Esophagus squamous epithelium (tissue), 5 donors: Measurements from ENCODE around the gene THOC7. TPM values are rescaled to one million over a fixed set of nuclear protein-coding genes. Genes with fewer than 3 reads are reported as not detected.

Experiments used
- DNase-seq: peaks from one replicate; lab custom pipeline; 2025; lab: John Stamatoyannopoulos, UW
- H3K27ac ChIP-seq, 4 donors: fragments of 200-600 bp; sonication (generic); one replicate each; pipeline ENCODE4 v1.5.1; 2016 to 2019; ENCODE audit warnings: mild to moderate bottlenecking in 1 of 4
- H3K27me3 ChIP-seq, 4 donors: fragments of 200-600 bp; sonication (generic); 1 replicate in 3 of 4; 2 replicates in 1 of 4; pipeline versions ENCODE4 v1.5.1 to v1.6.0; 2017 to 2021; ENCODE audit warnings: antibody characterized with exemption in 1 of 4
- H3K36me3 ChIP-seq, 3 donors: fragments of 200-600 bp; sonication (generic); one replicate each; pipeline ENCODE4 v1.5.1; 2016 to 2019
- H3K4me1 ChIP-seq, 3 donors: fragments of 200-600 bp; sonication (generic); one replicate each; pipeline ENCODE4 v1.5.1; 2017 to 2019
- H3K4me3 ChIP-seq, 4 donors: fragments of 200-600 bp; sonication (generic); 1 replicate in 3 of 4; 2 replicates in 1 of 4; pipeline ENCODE4 v1.5.1; 2016 to 2019; ENCODE audit warnings: mild to moderate bottlenecking in 2 of 4, moderate library complexity in 1 of 4
- H3K9me3 ChIP-seq, 3 donors: fragments of 200-600 bp; sonication (generic); one replicate each; pipeline ENCODE4 v1.5.1; 2016 to 2019
- CTCF ChIP-seq, 6 experiments: fragments of 450-650 bp in 4 of 6; fragments of 200-600 bp in 2 of 6; sonication (generic) in 2 of 6; IDR thresholded peaks; one replicate each; pipeline ENCODE4 v1.5.1; 2016 to 2019; ENCODE audit warnings: antibody characterized with exemption in 6 of 6, mild to moderate bottlenecking in 4 of 6, moderate library complexity in 4 of 6
- POLR2A ChIP-seq, 4 donors: fragments of 450-650 bp; IDR thresholded peaks; one replicate each; pipeline ENCODE4 v1.6.1; 2017; ENCODE audit warnings: antibody characterized with exemption in 4 of 4, mild to moderate bottlenecking in 4 of 4, moderate library complexity in 3 of 4
- WGBS, 2 donors: methylation state at CpG; one replicate each; pipeline ENCODE4 v1.1.5; 2018; 5-methylcytosine and 5-hydroxymethylcytosine counted together
- intact Hi-C: fragments of 100-400 bp; cut with DNase I; formaldehyde crosslinking; loops from one replicate; pipeline ENCODE4 v1.15.0; 2022
- total RNA-seq, 4 donors: library from RNA; depleted of rRNA; stranded (reverse); fragments of >200 nt; gene quantifications; one replicate each; pipeline ENCODE4 v1.1.0, GENCODE V29; 2016
- donor health status: DM: yes; HTN: yes; CAD: no.

Gene THOC7
- total RNA-seq, 4 donors from 2014 or later: 50.9 to 86.9 (median 75.9) TPM

- Histone ChIP-seq H3K27ac (no peak overlapping the region), H3K4me3 (no peak overlapping the region), H3K4me1 (peaks cover 0 to 4% (median 0%) of the 10 kb centered on the region in 3 donors), H3K36me3 (no peaks in the 10 kb centered on the region), H3K9me3 (no peaks in the 10 kb centered on the region), H3K27me3 (no peaks in the 10 kb centered on the region)
- TF ChIP-seq CTCF (IDR thresholded peaks at IDR 0.05) (no peak), POLR2A (IDR thresholded peaks at IDR 0.05) (no peak)
- WGBS, 2 donors: 60 to 84% methylated on average over 3 of the region's 3 CpGs
- DNase-seq: no peak
- intact Hi-C loops: no loop called here
Observed at GRCh38 chr3:63814237-63814636, 49.4 kb downstream of the THOC7 start.

- no peak overlapping the region for H3K4me3 ChIP-seq
- 85 to 89% methylated on average over 6 of the region's 6 CpGs for WGBS, 2 donors
- H3K27ac ChIP-seq: no peak overlapping the region
- H3K36me3 ChIP-seq: no peaks in the 10 kb centered on the region
- no peaks in the 10 kb centered on the region for H3K9me3 ChIP-seq
- no peaks in the 10 kb centered on the region for H3K27me3 ChIP-seq
- intact Hi-C loops: no loop called here
- DNase-seq: no peak
- TF ChIP-seq CTCF (IDR thresholded peaks at IDR 0.05) (no peak), POLR2A (IDR thresholded peaks at IDR 0.05) (no peak)
- H3K4me1 ChIP-seq: no peaks in the 10 kb centered on the region
Observed at GRCh38 chr3:63809607-63810006, 54.0 kb downstream of the THOC7 start.

- DNase-seq: no peak
- intact Hi-C loops: no loop called here
- H3K27ac ChIP-seq: no peak overlapping the region
- H3K4me1 ChIP-seq: no peaks in the 10 kb centered on the region
- H3K4me3 ChIP-seq: no peak overlapping the region
- H3K36me3 ChIP-seq: no peaks in the 10 kb centered on the region
- 68 to 73% methylated on average over 3 of the region's 3 CpGs for WGBS, 2 donors
- no peaks in the 10 kb centered on the region for H3K9me3 ChIP-seq
- no peaks in the 10 kb centered on the region for H3K27me3 ChIP-seq
- no peak for TF ChIP-seq CTCF (IDR thresholded peaks at IDR 0.05)
- no peak for TF ChIP-seq POLR2A (IDR thresholded peaks at IDR 0.05)
Observed at GRCh38 chr3:63808633-63809032, 55.0 kb downstream of the THOC7 start.

- no peak overlapping the region for H3K27ac ChIP-seq
- no peaks in the 10 kb centered on the region for H3K27me3 ChIP-seq
- H3K36me3 ChIP-seq: no peaks in the 10 kb centered on the region
- WGBS, 2 donors: 59 to 68% methylated on average over 5 of the region's 5 CpGs
- intact Hi-C loops: no loop called here
- TF ChIP-seq CTCF (IDR thresholded peaks at IDR 0.05) (no peak), POLR2A (IDR thresholded peaks at IDR 0.05) (no peak)
- no peak overlapping the region for H3K4me3 ChIP-seq
- DNase-seq: no peak
- no peaks in the 10 kb centered on the region for H3K9me3 ChIP-seq
- H3K4me1 ChIP-seq: no peaks in the 10 kb centered on the region
Observed at GRCh38 chr3:63807961-63808565, 55.5 kb downstream of the THOC7 start.

- intact Hi-C loops: no loop called here
- Histone ChIP-seq H3K4me3 (no peak overlapping the region), H3K27me3 (no peaks in the 10 kb centered on the region), H3K4me1 (no peaks in the 10 kb centered on the region), H3K27ac (no peak overlapping the region), H3K9me3 (no peaks in the 10 kb centered on the region), H3K36me3 (no peaks in the 10 kb centered on the region)
- no peak for DNase-seq
- WGBS, 2 donors: 73 to 79% methylated on average over 5 of the region's 5 CpGs
- TF ChIP-seq POLR2A (IDR thresholded peaks at IDR 0.05) (no peak), CTCF (IDR thresholded peaks at IDR 0.05) (no peak)
Observed at GRCh38 chr3:63803911-63804310, 59.7 kb downstream of the THOC7 start.
